ENCODE data around the gene IVNS1ABP. TPM values are rescaled to one million over a fixed set of nuclear protein-coding genes. Genes with fewer than 3 reads are reported as not detected.
"Not testable (repeated sequence)": the region's sequence is repeated elsewhere in the genome, so short reads cannot be mapped to it uniquely, and the experiment has no call there.

The IVNS1ABP gene
- 140 TPM for total RNA-seq

DNA sequence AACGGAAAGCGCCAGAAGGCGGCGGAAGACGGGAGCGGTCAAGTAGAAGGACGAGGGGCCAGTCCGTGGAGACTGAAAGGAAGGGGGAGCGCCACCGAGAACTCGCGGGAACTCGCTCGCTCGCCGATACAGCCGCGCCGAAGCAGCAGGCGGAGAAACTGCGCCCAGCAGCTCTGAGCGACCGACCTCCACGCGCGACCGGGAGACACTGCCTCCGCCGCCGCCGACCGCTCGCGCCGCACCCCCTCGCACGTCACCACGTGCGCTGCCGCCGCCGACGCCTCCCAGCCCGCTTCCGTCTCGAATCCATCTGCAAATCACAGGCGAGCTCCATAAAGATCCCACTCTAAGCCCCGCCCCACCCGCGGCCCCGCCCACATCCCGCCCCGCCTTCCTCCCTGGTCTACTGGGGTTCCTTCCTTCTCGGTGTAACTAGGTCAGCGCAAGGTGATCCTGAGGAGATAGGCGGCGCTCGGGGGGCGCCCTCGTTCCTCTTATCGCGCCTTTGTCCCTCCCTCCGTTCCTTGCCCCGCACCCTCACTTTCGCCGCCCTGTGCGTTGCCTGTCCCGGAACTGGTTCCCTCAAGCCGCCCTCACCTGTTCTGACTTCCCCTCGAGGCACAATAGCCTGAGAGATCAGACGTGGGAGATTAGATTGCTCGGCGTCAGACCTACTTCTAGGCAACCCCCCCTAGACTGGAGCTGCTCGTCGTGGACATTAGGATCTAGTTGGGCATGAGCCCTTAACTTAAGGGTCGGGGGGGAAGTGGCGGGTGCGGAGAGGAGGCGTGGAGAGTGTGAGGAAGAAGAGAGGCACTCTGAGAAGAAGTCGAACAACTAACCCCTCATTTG is at the start of gene IVNS1ABP:
Gene IVNS1ABP, minus strand, starts transcription at position 210 of the 852 bp plus-strand sequence. CDS start 7,750 bp downstream, outside the sequence.
- peak; percentile 91 for DNase-seq

DNA sequence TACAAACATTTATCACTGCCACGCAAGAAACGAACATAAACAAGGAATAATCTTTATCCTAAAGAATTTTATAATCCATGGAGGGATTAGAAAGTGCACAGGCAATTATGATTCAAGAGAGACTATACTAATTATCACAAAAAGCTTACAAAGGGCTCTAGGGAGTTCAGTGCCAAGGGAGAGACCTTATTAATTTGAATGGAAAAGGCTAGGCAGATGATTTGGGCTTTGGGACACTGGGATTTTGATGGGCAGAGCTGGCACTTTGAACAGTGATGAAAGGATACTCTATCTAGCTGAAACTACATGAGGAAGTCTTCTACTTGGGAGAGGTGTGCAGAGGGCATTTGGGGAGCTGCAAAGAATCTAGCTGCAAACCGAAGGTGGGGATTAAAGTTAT is 48.9 kb upstream of the IVNS1ABP start:
- DNase-seq, result no peak

DNA sequence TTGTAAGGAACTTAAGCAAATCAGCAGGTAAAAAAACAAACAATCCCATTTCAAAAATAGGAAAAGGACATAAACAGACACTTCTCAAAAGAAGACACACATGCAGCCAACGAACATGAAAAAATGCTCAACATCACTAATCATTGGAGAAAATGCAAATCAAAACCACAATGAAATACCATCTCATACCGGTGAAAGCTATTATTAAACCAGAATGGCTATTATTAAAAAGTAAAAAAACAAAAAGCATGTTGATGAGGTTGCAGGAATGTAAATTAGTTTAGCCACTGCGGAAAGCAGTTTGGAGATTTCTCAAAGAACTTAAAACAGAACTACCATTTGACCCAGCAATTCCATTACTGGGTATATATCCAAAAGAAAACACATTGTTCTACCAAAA is 47.5 kb upstream of the IVNS1ABP start:
- DNase-seq, result not testable (repeated sequence)

DNA sequence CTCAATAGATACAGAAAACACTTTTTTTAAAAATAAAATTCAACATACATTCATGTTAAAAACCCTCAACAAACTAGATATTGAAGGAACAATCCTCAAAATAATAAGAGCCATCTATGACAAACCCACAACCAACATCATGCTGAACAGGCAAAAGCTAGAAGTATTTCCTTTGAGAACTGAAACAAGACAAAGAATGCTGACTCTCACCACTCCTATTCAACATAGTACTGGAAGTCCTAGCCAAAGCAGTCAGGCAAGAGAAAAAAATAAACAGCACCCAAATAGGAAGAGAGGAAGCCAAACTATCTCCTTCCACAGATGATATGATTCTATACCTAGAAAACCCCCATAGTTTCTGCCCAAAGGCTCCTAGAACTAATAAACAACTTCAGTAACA is 46.2 kb upstream of the IVNS1ABP start:
- no peak for DNase-seq

DNA sequence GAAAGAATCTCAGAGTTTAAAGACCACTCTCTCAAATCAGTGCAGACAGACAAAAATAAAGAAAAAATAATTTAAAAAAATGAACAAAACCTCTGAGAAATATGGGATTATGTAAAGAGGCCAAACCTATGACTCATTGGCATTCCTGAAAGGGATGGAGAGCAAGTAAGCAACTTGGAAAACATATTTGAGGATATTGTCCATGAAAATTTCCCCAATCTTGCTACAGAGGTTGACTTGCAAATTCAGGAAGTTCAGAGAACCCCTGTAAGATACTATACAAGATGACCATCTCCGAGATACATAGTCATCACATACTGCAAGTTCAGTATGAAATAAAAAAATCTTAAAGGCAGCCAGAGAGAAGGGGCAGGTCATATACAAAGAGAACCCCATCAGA is 43.7 kb upstream of the IVNS1ABP start:
- DNase-seq, result no peak

DNA sequence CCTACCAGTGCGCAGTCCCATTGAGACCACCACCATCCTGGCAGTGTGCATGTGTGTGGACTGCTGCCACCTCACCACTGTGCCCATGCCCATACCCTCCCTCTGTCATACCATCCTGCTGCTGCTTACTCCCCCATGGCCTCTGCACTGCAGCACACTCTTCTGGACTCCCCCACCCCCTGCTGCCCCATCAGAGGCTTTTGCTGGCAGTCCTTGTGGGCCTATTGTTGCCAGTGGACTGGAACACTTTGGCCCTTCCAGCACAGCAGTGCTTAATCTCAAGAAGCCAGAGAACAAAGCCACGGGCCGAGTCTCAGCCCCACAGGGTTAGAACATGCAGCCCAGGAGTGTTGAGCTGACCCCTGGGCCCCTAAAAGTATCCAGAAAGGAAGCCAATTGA is 41.9 kb upstream of the IVNS1ABP start:
- DNase-seq, result no peak

DNA sequence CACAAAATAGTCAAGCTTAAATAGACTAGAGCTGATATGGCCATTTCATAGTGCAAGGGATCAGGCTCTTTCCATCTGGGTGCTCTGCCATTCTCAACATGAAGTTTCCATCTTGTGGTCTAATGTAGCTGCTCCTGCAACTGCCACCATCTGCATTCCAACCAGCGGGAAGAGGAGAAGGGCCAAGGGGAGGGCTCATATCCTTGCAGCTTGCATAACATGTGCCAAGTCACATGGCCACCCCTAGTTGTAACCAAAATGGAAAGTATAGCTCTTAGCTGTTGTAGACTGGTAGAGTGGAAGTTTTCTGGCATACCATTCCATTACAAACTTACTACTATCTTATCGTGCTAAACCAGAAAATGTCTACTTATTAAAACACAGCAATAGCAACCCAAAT is 38.9 kb upstream of the IVNS1ABP start:
- DNase-seq, result no peak

DNA sequence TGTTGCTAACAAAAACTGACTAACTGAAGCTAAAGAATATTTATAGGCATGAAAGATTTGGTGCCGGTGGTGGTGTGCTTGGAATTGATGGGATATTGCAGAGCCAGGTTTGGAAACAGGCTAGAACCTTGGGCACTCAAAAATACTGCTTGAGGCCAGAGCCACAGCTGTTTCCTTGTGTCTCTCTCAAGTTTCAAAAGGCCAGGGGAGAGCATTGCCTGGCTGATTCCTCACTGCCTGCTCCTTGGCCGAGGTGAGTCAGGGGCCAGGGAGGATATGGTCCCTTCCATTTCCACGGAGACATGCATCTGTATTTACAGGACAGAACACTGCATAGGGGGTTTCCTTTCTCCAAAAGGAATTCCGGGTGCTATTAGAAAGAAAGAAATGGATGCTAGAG is 36.1 kb upstream of the IVNS1ABP start:
- DNase-seq, result no peak

DNA sequence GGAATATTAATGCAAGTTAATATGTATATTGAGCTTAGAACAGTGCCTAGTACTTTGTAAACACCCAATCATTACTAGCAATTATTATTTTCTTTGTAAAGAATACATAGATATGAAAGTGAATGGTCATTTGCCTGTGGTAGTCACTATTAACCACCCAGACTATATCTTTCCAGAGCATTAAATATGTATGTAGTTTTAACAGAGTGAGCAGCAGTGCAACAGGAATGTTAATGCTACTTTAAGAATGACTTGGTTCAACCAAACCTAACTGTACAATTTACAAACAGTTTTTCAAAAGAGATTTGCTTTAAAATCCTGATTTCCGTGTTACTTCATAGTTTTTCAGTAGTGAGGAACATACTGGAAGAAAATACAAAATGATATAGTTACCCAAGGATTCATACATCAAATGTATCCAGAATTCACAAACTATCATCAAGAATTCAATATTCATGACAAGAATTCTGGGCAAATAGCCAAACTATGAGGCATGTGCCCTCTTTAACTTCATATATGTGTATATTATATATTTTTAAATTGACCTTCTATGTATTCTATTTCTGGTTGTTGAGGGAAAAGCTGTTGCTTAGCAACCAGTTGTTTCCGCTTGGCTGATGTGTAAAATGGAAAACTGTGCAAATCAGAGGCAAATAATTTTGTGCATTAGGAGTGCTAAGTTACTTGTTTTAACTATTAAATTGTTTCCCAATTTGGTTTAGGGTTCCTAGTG is 34.9 kb upstream of the IVNS1ABP start:
- DNase-seq, result peak; percentile 64

DNA sequence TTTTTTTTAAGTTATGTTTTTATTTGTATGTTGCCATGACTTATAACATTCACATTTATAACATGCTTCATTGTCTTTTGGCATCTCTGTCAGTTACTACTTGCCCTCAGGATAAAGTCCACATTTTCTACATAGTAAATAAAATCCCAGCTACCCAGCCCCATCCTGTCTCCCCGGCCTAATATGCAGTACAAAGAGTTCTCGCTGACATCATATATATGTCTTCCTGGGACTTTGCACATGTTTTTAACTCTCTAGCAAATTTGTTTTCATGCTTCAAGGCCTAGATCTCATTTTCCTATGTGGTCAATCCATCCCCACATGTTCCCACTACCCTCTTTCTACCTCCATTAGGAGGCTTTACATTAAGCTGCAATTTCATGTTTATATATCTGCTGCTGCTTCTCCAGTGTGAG is 33.0 kb upstream of the IVNS1ABP start:
- no peak for DNase-seq

DNA sequence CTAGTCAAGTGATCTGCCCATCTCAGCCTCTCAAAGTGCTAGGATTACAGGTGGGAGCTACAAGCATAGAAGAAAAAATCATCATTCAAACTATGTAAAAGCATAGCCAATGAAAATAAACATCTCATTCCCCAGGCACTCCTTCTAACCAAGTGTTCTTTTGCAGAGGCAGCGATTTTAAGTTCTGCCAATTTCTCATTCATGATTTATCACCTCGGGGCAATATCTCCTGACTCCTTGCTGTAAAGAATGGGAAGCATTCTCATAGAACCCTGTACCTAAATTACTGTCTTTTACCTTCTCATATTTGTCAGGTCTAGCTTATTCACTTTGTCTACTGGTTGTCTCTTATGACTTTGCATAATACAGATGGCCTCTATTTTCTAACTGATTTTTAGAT is 32.5 kb upstream of the IVNS1ABP start:
- DNase-seq, result no peak

DNA sequence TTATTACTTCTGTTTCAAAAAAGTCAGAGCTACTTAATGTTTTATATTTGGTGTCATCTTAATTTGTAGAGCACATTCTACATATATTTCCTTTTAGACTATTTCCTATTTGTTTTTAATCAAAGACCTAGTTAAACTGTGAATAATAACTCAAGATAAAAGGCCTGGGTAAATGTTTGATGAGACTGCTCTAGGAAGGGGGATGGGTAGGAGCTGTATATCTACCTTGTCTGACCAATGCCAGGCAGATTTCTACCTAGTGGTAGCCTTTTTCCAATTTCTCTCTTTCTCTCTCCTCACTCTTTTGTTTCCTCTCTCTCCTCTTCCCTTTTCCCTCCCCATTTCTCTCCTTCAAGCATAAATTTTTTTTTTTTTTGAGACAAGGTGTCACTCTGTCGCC is 31.9 kb upstream of the IVNS1ABP start:
- DNase-seq, result no peak

DNA sequence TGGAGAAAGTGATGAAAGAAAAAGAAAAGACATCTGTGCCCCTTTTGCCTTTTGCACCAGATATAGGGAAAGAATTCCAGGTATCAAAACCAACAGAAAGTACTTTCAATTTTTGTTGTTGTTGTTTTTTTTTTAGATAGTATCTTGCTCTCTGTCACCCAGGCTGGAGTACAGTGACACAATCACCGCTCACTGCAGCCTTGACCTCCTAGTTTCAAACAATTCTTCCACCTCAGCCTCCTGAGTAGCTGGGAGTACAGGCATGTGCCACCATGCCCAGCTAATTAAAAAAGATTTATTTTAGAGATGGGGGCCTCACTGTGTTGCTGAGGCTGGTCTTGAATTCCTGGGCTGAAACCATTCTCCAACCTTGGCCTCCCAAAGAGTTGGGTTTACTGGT is 31.3 kb upstream of the IVNS1ABP start:
- no peak for DNase-seq

DNA sequence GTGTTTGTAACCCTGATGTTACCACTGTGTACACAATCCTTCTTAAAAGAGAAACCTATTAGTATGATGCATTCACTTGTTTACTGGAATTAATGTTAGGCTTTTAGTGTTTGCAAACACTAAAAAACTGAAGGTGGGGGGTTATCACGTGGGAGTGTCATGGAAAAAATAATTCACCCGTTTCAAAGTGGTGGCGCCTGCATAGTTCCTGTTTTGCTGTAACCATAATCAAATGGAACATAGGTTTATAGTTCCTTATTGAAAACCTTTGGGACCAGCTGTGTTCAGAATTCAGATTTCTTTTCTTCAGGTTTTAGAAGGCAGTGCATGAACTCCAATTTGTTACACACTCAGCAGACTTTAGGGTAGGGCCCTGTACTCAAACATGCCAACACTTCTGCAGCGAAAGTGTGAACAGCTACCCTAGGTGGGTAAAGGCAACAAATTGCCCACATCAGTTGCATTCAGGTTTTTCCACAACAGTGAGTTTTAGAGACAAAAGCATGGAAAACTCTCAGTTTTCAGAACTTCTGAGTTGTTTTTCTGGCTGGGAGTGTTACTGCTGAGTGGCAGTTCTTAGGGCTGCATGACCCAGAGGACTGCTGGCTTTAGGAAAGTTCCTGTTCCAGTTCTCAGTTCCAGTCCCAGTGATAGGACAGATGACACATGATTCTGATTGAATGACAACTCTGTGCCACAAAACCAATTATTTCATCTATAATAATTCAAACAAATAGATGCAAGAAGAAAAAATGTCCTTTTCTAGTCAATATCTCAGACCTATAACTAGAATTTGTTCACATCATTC is 29.1 kb upstream of the IVNS1ABP start:
- DNase-seq, result no peak

DNA sequence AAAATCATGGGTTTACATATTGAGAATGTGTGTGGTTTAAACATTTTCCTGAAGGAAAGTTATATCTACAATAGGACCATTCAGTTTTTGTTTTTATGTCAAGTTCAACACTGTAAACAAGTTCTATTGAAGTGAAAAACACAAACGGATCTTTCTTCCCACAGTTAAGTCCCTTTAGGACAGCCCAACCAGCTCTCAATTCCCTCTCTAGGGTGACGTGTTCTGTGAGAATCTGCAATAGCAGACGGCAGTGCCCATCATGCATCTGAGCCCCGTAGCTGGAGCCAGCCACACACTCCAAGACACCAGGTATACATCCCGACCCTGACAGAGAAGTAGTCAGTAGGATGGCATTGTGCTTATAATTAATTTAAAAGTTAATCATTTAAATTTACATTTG is 26.3 kb upstream of the IVNS1ABP start:
- peak; percentile 22 for DNase-seq

DNA sequence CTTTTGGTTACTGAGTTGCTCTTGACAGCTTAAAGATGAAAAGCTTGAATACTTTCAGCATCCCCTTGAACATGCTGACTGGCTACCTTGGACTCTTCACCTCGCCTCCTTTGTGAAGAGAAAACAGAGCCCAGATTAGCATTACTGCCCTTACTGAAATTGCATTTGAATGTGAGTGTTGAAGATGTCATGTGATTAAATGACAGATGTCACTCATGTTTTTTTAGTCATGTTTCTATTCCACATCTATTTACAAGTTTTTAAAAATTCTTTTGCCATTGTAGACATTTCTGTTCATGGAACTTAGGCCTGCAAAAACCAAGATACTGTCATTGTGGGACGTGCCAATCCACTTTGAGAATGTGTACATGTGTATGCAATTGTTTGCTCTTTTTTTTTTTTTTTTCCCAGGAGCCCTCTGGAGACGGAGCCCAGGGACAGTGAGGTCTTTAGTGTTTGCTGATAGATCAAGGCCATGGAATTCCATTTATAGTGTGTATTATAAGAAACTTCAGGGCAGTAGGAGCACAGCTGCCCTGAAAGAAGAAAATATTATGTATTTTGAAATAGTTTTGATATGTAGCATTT is 25.7 kb upstream of the IVNS1ABP start:
- DNase-seq, result no peak

DNA sequence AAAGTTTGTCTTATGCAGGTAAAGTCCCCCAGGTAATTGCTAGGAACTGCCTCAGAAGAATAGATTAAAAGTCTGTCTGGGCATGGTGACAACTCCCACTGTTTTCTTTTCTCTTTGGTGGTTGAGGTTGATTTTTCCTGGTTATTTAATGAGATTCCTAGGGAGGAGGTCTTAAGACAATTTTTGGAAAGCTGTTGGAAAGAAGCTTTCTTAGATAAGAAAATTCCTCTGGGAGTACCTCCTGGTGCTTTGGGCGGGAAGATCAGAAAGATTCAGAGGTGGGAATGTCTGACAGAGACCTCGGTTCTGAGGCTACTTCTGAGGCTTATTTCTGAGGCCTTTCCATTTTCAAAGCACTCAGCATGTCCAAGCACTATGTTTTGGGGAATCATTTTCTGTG is 25.0 kb upstream of the IVNS1ABP start:
- no peak for DNase-seq

DNA sequence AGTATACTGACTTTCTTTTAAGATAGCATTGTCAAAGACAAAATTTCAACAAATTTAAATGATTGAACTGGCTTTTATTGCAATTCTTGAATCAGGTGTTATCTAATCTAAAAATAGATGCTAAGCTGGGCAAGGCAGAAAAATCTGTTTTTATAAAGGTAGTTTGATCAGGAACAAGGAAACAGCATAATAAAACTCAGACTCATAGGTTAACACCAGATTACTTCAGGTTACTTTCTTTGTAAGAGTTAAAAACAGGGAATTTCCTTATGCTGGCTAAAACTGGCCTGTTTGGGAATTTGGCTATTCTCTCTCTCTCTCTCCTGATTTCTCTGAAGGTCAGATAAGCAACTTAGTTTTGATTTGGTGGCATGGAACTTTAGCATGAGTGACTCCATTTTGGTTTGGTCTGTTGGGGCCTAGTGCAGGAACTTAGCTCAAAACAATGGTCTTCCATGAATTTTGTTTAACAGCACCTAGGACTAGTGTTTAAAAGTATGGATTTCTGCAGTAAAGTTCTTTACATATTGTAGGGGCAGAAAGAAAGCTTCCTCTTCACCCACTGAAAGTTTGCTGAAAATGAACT is 24.2 kb upstream of the IVNS1ABP start:
- no peak for DNase-seq

DNA sequence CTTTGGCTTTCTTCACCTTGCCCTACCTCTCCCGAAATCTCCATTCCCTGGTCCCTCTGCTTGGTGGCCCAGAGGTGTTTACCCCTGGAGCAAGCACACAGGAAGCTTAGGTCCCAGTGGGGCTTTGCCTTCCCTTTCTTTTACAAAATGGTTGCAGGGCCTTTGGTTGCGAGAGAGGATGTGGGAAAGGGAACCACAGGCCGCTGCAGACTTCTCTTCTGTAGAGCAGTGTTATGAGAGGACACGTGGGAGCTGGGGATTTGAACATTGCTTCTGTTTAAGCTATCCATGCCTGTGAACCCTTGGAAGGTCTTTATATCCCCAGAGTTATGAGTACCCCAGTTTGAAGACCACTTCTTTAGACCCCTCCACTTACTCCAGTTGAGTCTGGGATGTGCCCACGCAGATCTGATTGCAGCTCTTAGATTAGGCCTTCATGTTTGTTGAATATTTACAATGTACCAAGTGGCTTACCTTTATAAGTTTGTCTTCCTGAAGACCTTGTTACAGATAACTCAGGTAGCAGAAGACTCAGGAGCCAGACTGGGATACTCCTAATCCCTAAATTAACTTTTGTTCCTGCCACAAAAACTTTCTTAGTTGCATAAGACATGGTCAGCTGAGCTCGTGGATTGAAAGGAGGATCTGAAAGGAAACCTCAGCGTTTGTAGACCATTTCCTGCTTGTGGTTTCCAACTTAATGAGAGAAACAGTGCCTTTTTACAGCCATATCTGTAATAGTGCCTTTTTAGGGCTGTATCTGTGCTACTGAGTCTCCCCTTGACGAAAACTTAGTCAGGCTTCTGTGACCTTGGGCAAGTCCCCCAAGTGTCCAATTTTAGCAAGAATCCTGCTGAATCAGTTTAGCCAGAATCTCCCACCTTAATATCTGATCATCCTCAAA is 21.9 kb upstream of the IVNS1ABP start:
- no peak for DNase-seq

DNA sequence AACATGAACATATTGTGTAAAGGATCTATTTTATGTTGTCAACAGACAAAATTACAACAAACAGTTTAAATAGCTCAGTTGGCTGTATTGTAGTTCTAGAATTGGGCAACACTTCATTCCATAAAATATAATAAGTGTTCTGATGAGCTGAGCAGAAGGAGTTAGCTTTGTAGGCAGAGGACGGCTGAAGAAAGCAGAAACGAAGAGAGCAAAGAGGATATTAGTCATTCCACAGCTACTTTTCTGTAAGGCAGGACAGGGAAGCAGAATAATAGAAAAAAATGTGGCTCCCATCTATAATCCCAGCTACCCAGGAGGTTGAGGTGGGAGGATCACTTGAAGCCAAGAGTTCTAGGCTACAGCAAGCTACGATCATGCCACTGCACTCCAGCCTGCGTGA is 20.2 kb upstream of the IVNS1ABP start:
- DNase-seq, result no peak

DNA sequence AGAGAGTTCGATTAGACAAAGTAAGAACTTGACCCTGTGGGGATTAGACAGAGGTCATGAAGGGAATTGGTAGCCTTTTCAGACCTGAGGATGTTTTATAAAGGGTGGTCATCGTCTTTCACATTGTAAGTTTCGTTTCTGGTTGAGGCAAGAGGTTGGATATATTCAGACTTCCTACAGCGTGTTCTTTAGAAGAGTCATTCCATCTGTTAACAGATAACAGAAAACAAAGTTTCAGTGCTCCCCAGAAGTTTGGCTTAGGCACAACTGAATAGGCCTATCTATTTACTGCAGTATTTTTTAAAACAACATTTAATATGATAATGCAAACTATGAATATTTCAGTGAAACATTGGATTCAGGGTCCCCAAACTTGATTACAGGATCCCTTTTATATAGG is 17.1 kb upstream of the IVNS1ABP start:
- no peak for DNase-seq
